ENCODE results near the gene CAB39.

Gene CAB39

DNA sequence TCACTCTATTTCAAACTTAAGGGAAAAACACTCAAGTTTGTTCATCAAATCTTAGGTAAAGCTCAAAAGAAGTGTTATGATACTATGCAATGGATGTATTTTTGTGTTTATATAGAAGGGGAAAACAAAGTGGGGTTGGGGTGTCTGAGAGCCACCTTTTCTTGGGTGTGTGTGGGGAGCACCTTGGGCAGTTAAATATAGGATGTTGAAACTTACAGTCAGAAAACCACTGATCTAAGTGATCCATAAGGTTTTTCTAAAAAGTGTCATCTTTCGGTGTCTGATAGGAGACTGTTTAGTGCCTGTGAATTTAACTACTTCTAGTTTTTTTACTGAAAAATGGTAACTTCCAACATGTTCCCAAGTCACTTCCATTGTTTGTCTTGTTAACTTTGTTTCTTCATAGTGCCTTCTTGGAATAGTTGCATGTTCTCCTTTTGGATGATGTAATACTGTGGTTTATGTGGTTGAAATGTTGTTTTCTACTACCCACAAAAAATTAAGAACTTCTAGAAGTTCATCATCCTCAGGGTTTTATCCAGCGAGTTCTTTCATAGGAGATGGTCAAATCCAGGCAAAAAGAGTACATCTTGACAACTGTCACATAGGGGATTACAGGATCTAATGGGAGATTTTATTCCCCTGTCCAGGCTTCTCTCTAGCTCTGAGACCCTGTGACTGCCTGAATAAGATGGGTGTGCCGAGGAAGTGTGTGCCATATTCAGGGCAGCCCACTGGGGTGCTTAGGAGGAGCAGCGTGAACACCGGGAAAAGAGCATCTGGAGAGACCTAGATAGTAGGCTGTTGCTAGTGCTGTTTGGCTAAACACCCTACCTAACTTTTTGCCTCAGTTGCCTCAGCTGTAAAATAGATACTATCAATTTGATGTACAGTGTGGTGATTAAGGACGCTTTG lies 46.2 kb downstream of the CAB39 start:
- DNase-seq = no peak

DNA sequence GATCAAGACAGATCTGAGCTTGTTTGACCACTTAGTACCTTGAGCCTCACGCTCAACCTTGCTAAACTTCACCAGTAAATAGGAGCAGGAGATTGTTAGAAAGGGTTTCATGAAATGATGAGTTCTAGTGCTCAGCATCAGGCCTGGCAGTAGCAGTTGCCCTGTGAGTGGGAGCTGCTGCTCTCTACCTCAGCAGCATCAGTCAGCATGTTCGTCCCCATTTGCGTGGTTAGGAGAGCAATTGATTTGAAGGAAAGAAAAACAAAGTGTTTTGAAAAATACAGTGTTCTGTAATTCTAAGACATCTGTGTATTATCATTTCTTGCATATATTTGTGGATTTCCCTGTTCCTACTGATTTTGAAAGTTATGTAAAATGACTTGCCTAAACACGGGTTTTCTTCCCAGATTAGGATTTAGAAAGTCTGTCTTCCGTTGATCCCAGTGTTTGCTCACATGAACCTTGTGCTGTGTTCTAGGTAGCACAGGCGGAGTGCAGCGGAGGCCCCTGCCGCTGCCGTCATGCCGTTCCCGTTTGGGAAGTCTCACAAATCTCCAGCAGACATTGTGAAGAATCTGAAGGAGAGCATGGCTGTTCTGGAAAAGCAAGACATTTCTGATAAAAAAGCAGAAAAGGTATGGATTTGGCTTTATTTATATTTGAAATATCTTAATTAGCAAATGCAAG lies 47.0 kb downstream of the CAB39 start:
- no peak for DNase-seq

DNA sequence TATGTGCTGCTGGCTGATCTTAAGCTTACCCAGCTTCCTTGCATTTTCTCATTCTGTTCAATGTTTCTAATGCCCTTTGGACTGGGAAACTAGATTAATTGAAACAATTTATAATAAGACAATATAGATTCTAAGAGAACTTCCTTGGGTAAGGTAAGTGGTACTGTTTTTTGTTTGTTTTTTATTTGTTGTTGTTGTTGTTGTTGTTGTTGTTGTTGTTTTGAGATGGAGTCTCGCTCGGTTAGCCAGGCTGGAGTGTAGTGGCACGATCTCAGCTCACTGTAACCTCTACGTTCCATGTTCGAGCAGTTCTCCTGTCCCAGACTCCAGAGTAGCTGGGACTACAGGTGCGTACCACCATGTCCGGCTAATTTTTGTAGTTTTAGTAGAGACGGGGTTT lies 49.1 kb downstream of the CAB39 start:
- DNase-seq = no peak

DNA sequence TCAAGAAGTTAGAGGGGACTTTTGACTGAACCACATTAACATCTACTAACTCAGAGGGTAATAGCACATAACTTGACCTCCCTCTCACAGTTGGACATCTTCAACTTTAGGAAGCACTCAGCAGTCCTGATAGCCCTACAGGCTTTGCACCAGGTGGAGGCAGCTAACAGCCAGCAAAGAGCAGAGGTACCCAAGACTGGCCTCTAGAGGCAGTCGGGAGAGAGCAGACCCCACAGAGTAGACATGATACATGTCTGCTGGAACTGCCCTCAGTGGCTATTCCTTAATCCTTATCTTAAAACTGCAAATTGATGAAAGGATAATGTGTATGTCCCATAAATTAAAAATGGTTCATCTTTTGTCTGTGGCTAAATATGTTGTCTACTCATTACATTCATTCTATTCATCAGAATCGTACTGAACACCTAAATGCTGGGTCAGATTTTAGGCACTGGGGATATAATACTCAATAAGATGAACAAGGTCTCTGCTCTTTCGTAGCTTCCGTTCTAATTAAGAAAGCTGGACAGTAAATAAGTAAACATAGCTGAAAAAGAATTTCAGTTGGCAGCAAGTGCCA lies 49.8 kb downstream of the CAB39 start:
- peak; percentile 41 for DNase-seq

DNA sequence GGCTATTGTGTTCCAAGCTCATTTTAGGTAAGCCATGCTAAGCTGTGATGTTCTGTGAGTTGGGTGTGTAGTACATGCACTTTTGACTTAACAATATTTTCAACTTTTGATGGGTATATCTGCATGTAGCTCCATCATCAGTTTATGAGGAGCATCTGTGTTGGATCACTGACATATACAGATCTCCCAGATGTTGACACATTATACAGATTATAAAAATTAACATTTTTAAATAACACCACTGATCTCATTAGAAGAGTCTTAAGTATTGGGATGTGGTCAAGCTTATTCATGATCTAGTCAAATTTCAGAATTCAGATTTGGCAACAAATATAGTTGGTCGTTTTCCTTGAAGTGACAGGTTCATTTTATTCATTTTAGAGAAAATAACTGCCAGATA lies 51.7 kb downstream of the CAB39 start:
- DNase-seq = no peak

DNA sequence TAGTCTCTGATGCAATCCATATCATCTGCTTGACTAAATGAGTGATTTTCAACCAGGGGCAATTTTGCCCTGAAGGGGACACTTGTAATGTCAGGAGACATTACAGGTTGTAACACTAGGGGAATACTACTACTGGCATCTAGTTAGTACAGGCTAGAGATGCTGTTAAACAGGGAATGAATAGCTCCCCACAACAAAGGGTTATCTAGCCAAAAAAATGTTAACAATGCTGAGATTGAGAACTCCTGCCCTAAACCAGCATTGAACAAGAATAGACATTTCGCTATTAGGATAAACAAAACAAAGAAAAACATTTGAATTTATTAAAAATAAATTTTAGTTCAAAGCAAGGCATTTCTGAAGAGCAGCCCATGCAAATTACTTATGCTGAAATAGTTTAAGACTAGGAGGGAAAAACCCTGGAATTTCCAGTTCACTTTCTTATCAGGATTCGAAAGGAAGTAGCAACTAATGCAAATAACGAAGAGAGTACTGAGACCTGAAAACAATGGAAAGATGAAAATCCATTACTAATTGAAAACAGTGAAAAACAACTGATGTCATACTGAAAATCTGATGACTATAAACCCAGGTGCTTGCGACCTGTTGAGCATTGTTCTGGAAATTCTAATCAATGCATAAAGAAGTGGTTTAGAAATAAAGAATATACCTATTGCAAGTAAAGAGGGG lies 53.1 kb downstream of the CAB39 start:
- DNase-seq = no peak

DNA sequence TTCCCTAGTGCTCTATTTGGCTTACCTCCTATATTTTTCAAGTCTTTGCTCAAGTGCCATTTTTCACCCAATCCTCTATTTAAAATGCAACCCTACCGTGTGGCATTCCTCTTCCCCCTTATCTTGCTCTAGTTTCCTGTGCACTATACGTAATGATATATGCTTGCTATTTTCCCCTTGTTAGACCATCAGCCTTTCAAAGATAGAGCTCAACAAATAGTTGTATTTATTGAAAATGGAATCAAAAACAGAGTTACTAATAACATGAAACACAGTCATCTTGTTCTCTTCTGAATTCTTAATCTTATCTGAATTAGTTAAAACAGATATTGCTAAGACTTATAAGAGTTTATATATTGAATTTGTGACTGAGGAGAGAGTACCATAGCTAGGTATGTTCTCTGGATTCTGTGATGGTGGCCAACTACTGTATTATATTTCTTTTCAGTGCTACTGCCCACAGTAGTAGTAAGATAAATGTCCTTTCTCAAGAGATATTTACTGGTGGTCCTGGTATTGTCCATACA lies 55.3 kb downstream of the CAB39 start:
- DNase-seq = no peak

DNA sequence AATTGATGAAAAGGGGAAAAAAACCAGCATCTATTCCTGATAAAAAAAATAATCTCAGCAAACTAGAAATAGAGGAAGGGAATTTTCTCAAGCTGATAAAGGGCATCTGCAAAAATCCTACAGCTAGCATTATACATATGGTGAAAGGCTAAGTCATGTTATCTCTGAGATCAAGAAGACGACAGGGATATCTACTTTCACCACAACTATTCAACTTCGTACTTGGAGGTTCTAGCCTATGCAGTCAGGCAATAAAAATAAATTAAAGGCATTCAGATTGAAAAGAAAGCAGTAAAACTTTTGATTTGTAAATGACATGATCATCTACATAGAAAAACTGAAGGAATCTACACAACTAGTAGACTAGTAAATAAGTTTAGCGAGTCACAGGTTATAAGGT lies 58.2 kb downstream of the CAB39 start:
- DNase-seq = no peak

DNA sequence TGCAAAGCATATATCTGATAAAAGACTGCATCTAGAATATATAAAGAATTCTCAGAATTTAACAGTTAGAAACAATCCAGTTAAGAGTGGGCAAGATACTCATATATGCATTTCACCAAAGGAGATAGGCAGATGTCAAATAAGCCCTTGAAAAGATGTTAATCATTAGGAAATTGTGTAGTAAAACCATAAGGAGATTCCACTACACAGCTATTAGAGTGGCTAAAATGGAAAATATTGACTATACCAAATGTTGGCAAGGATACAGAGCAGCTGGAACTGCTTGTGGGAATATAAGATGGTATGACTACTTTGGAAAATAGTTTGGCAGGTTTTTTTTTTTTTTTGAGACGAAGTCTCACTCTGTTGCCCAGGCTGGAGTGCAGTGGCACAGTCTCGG lies 59.5 kb downstream of the CAB39 start:
- no peak for DNase-seq

DNA sequence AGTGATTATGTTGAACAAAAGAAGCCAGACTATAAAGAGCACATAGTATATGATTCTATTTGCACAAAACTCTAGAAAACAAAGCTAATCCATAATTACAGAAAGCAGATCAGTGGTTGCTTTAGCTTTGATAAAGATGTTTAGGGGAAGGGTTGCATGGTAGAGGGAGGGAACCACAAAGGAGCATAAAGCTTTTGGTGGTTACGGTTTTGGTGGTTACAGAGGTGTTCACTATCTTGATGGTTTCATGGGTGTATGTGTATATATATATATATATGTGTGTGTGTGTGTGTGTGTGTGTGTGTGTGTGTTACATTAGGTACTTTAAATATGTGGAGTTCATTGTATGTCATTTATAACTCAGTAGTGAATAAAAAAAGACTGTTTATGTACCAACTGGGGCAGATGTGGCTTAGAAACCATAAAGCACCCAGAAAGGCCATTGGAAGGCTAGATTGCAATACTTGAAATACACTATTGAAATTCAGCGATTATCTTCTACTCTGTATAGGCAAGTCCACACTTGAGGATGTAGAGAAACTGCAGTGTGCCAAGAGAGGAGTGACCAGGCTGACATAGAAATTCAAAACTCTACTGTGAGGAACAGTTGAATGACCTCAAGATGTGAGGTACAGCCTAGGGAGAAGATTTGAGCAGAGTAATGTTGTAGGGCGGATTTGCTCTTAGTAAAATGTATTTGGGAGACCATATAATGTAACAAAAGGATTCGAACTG lies 60.6 kb downstream of the CAB39 start:
- peak; percentile 53 for DNase-seq

DNA sequence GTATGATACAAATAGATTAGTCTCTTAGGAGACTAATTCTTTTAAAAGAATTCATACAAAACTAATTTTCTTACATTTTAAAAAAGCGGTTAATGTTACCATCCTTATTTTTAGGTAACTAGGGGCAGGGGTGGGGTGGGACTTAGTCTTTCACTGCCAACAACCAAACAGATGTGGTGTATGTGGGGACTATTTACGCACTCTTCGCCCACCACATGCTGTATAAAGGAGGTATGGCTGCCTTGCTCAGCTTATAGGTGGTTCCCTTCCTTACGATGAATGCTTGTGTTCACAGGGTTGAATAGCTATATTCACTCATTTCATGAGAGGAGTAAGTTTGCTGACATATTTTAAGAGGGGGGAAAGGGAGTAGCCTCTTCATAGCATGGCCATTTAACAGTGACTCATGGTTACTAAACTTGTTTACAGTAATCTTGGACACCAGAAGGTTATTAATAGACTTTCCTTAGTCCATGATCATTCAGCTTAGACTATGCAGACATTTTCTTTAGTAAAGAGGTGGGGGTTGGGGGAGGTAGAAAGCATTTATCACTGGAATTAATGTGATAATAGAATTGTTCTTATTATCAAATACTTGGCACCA lies 61.8 kb downstream of the CAB39 start:
- no peak for DNase-seq

DNA sequence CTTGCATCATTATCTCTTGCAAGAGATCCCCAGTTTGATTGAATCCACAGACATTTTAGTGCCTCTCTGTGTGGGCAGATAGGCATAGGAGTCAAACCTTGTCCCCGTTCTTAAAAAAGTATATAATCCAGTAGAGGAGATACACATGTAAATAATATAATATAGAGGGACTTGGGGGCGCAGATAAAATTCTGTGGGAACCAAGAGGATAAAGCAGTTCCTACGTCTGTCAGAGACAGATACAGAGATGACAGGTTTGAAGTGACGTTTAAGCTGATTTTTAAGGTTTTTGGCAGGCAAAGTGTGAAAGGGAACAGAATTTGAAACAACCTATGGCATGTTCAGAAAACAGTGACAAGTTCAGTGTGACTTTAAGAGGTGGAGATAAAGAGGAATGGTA lies 63.1 kb downstream of the CAB39 start:
- DNase-seq = no peak

DNA sequence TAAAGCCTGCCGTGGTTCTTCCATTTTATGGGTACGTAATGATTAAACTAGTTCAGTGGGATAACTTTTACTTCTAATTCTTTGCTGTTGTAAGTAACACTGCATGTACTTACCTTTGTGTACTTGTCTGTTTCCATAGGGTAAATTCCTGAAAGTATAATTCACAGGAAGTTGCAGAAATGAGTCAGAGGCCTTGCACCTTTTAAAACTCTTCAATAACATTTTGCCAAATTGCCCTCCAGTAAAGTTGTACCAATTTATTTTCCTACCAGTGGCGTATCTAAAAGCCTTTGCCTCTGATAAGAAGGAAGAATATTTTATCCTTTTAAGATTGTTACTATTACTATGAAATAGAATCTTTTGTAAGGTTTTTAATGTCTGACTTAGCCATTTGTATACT lies 65.1 kb downstream of the CAB39 start:
- no peak for DNase-seq

DNA sequence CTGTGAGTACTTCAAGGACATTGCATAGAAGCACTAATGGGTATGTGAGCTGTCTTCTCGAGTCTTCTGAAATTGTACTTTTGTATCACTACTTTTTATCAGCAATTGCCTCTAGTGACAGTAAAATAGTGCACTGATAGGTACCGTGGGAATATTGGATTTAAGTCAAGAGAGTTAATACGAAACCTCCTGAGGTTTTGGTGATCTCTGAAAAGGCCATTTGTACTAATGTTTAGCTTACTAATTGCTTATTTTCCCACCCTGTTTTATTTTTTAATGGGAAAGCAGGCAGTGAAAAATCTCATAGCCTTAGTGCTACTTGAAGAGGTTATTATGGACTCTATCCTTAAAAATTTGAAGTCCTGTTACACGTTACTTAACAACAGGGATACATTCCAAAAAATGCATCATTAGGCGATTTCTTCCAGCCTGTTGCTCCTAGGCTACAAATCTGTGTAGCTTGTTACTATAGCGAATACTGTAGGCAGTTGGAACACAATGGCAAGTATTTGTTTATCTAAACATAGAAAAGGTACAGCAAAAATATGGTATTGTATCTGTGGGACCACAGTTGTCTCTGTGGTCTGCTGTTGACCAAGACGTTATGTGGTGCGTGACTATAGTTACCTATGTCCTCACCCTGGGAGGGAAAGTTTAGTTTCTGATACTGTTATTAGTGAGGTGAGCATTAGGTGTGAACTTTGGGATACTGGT lies 65.9 kb downstream of the CAB39 start:
- no peak for DNase-seq

DNA sequence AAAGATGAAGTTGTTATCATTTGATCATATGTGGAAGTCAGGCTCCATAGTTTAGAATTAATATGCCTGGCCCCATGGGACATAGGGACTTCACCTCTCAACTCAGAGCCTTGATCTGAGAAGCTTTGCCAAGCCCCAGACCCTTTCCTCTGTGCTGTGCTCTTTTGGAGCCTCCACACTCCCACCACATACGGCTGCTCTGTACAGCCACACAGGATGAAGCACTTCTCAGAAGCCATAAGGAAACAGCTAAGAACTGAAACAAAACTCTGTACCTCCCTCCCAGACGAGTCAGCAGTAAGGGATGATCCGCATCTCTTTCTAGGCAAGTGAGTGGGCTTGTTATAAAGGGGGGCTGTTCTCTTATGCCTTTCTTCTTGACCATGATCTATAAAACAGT lies 66.5 kb downstream of the CAB39 start:
- peak; percentile 29 for DNase-seq

DNA sequence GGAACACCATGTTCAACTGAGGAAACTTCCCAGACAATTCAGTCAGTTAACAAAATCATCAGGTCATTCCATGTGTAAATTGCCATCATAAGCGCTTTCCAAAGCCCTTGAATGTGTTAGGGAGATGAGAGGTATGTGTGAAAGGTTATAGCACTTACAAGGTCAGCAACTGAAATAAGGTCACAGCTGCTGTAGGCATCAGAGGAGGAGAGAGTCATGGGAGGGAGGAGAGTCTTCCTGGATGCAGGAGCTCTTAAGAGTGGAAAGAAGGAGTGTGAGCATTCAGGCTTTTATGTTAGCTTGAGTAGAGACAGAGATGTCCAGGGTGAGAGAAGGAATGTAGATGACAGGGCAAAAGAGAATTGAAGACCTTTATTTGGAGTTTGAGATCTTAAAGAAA lies 67.0 kb downstream of the CAB39 start:
- no peak for DNase-seq

DNA sequence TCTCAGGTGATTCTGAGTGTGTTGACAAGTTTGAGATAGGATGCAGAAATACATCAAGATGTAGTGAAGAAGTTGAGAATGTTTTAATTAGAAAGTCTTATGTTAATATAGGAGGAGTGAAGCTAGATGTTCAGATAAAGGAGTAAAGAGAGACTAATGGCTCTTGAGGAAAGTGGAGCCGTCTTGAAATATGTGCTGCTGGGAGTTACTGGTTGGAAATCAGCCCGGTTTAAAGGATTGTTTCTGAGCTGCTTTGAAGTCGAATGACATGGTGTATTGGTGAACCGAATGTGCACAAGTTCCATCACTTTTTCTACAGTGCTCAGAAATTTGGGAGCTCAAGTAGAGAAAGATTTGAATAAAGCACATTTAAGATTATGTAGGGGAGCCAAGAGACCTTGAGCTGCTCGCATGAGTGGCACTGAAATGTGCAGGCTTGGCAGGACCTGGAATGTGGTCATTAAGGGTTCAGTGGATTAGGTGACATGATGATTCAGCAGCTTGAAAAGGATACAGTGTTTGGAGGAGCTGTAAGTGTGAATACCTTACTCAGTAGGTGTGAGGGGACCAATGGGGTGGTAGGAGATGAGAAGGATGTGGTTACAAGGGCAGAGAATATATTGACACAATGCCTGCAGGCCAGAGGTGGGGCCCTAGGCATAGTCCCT lies 68.6 kb downstream of the CAB39 start:
- DNase-seq = peak; percentile 82

DNA sequence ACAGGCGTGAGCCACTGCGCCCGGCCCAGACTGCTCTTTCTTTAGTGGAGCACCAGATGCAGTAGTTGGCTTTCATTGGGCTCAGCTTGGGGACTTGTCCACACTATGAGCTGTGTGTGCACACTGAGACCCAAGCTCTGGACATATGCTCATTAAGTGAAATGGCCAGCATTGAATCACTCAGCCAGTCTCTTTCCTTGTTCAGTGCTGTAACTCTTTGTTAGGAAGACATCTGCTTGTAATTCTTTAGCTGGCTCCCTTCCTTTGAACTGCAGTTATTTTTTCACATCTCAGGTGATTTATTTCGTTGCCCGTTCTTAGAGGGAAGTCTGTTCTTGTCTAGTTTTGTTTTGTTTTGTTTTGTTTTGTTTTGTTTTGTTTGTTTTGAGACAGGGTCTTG lies 70.5 kb downstream of the CAB39 start:
- DNase-seq = no peak

DNA sequence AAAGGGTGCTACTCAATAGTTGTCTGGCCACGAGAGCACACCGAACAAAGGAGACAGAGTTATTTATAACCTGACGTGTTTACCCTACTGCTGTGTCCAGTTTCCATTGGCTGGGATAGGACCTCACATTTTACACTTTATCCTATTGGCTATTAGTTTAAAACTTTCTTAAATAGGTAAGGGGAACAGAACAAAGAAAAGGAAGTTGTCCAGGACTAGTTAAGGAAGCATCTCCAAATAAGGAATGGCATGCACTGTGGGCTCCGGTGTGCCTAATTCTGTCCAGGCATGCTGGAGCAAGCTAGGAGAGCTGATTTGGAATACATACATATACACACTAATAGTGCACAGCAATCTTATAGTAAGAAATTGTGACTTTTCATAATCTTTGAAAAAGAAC lies 72.2 kb downstream of the CAB39 start:
- no peak for DNase-seq

DNA sequence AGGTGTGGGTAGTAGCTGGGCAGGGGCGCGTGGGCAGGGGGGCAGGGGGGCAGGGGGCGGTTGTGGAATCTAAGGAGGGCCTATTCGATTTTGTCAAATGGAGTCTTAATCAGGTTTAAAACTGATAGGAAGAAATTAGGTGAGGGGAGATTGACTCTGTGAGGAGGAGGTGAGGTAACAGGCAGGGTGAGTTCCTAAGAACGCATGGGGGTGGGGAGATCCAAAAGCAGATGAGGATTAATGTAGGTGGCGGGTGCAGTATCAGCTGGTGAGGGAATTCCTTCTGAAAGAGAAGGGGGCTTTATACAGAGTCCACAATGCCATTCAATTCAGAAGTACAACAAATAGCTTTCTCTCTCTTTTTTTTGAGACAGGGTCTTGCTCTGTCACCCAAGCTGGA lies 72.7 kb downstream of the CAB39 start:
- DNase-seq = no peak

DNA sequence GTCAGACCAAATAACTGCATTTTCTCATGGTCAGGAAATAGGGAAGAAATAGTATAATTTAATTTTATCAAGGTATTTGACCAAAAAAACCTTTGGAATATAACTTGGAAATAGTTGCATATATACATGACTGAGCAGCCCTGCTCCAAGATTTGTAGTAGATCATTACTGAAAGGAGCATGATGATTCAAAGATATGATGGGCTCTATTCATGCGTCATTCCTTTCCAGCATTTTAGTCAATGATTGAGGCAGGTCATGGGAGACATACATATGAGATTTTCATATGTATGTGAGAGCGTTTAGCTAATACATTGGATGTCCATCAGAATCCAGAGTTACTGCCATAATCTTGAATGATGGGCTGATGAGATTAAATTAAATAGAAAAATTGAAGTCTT lies 74.5 kb downstream of the CAB39 start:
- no peak for DNase-seq

Data from CD4-positive, alpha-beta T cell treated with Interleukin-4 for 4 hours (primary cell).